Loucy (cell line): ENCODE measurements around the gene C2CD4D.

Experiments used
- H2AFZ ChIP-seq: fragments of 200-600 bp; sonication (generic); 2 replicates; pipeline ENCODE4 v1.6.0; 2016; ENCODE audit warnings: antibody characterized with exemption, mild to moderate bottlenecking, low read length, moderate library complexity
- H3F3A ChIP-seq: fragments of 200-600 bp; 2 replicates; pipeline ENCODE4 v1.6.0; 2016; ENCODE audit warnings: antibody characterized with exemption, low read depth, mild to moderate bottlenecking
- H3K27me3 ChIP-seq: fragments of 200-600 bp; sonication (generic); 2 replicates; pipeline ENCODE4 v1.6.1; 2014; ENCODE audit warnings: low read length, mild to moderate bottlenecking; ENCODE audit not compliant: insufficient read depth, poor library complexity, severe bottlenecking
- H3K36me3 ChIP-seq: fragments of 200-600 bp; sonication (generic); 2 replicates; pipeline ENCODE4 v1.6.1; 2016; ENCODE audit warnings: low read length; ENCODE audit not compliant: insufficient read depth
- H3K4me1 ChIP-seq: fragments of 200-600 bp; sonication (generic); 2 replicates; pipeline ENCODE4 v1.5.1; 2014; ENCODE audit warnings: low read length, mild to moderate bottlenecking; ENCODE audit not compliant: insufficient read depth, poor library complexity, severe bottlenecking
- H3K4me2 ChIP-seq: fragments of 200-600 bp; sonication (generic); 2 replicates; pipeline ENCODE4 v1.6.0; 2014; ENCODE audit warnings: antibody characterized with exemption, low read length, low read depth, mild to moderate bottlenecking; ENCODE audit not compliant: poor library complexity, severe bottlenecking
- H3K4me3 ChIP-seq: fragments of 200-600 bp; sonication (generic); 2 replicates; pipeline ENCODE4 v1.5.1; 2014; ENCODE audit warnings: low read length, mild to moderate bottlenecking, mixed read lengths; ENCODE audit not compliant: poor library complexity, severe bottlenecking
- H3K79me2 ChIP-seq: fragments of 200-600 bp; sonication (generic); 2 replicates; pipeline ENCODE4 v1.6.1; 2014; ENCODE audit warnings: low read length; ENCODE audit not compliant: insufficient read depth
- H3K9ac ChIP-seq: fragments of 200-600 bp; sonication (generic); 2 replicates; pipeline ENCODE4 v1.6.0; 2014; ENCODE audit warnings: mild to moderate bottlenecking, low read depth, low read length, moderate library complexity; ENCODE audit not compliant: poor library complexity, severe bottlenecking
- H3K9me2 ChIP-seq: fragments of 200-600 bp; sonication (generic); replicated peaks from 2 replicates; pipeline ENCODE4 v1.6.1; 2016; ENCODE audit warnings: low read depth, low read length, mixed read lengths
- H3K9me3 ChIP-seq: fragments of 200-600 bp; sonication (generic); 2 replicates; pipeline ENCODE4 v1.6.1; 2014; ENCODE audit warnings: mild to moderate bottlenecking, antibody characterized with exemption, low read length, low read depth; ENCODE audit not compliant: insufficient read depth
- H4K20me1 ChIP-seq: fragments of 200-600 bp; sonication (generic); 2 replicates; pipeline ENCODE4 v1.6.0; 2014; ENCODE audit warnings: antibody characterized with exemption, low read length, mild to moderate bottlenecking; ENCODE audit not compliant: insufficient read depth, poor library complexity, severe bottlenecking
- EZH2phosphoT487 ChIP-seq: fragments of 200-600 bp; IDR thresholded peaks from 2 replicates; pipeline ENCODE4 v1.6.1; 2018; ENCODE audit warnings: antibody characterized with exemption, mild to moderate bottlenecking, moderate library complexity, borderline replicate concordance
- TF ChIP-seq, protein P1 (sequence below): fragments of 200-600 bp; sonication (generic); conservative IDR thresholded peaks from 2 replicates; pipeline ENCODE4 v1.5.1; 2014; ENCODE audit warnings: mild to moderate bottlenecking, antibody characterized with exemption, low read length

C2CD4D gene

DNA sequence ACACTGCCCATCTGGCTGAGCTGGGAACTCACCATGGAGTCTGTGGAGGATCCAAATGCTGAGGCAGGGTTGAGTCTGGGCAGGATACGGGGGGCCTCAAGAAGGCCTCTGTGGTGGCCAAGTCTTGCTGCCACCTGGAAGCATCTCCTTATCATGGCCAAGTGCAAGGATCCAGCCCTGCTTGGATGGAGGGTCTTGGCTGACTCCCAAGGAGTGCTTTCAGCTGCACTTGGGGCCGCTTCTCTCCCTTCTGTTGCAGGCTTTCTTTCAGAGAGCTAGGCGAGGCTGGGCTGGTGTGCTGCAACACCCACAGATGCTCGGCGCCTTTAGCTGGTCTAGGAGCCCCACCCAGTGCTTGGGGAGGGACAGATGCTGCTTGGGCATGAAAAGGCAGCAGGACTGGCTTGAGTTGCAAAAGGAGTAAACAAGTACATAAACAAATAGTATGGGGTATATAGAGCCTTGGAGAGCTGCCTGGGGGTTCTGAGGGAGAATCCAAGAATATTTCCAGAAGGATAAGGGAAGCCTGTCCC is 13.9 kb upstream of the C2CD4D start, which contains the start of gene THEM5:
Gene THEM5 (minus strand): TSS at position 302 of the 533 bp plus-strand sequence. CDS start 147 bp downstream, at position 155.
- Histone ChIP-seq H3K27me3 (no peaks in the 10 kb centered on the region), H3K4me3 (no peak within 1 kb of the TSS), H3K9me2 (no peaks in the 10 kb centered on the region), H3K4me2 (no peak within 1 kb of the TSS), H3K9ac (no peak within 1 kb of the TSS), H4K20me1 (no peaks in the 10 kb centered on the region), H2AFZ (no peak within 1 kb of the TSS), H3K36me3 (no peaks in the 10 kb centered on the region), H3F3A (no peaks in the 10 kb centered on the region), H3K4me1 (no peaks in the 10 kb centered on the region), H3K9me3 (no peaks in the 10 kb centered on the region), H3K79me2 (no peaks in the 10 kb centered on the region)
- no peak for TF ChIP-seq EZH2phosphoT487
- TF ChIP-seq, protein P1, sequence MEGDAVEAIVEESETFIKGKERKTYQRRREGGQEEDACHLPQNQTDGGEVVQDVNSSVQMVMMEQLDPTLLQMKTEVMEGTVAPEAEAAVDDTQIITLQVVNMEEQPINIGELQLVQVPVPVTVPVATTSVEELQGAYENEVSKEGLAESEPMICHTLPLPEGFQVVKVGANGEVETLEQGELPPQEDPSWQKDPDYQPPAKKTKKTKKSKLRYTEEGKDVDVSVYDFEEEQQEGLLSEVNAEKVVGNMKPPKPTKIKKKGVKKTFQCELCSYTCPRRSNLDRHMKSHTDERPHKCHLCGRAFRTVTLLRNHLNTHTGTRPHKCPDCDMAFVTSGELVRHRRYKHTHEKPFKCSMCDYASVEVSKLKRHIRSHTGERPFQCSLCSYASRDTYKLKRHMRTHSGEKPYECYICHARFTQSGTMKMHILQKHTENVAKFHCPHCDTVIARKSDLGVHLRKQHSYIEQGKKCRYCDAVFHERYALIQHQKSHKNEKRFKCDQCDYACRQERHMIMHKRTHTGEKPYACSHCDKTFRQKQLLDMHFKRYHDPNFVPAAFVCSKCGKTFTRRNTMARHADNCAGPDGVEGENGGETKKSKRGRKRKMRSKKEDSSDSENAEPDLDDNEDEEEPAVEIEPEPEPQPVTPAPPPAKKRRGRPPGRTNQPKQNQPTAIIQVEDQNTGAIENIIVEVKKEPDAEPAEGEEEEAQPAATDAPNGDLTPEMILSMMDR: no peak

DNA sequence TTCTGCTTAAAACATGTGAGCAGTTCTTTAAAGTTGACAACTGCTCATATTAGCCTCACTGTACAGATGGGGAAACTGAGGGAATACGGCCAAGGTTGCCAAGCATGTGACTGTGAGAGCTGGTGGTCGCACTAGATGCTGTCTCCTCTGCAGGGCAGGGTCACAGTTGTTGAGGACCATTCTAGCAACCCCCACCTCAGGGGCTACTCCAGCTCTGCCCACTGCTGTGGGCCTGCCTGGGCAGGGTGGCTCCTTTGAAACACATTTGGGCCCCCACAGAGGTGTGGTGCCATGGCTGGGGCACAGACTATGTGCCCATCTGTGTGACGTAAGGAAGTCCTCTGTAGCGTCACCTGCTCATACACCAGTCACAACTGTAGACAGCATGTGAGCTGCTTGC is 13.1 kb upstream of the C2CD4D start:
- Histone ChIP-seq H3K9me2 (no peaks in the 10 kb centered on the region), H3F3A (no peaks in the 10 kb centered on the region), H3K36me3 (no peaks in the 10 kb centered on the region), H3K4me2 (no peak overlapping the region), H3K9ac (no peak overlapping the region), H4K20me1 (no peaks in the 10 kb centered on the region), H3K79me2 (no peaks in the 10 kb centered on the region), H3K9me3 (no peaks in the 10 kb centered on the region), H3K27me3 (no peaks in the 10 kb centered on the region), H2AFZ (no peak overlapping the region), H3K4me3 (no peak overlapping the region), H3K4me1 (no peaks in the 10 kb centered on the region)
- TF ChIP-seq, protein P1: no peak
- no peak for TF ChIP-seq EZH2phosphoT487

DNA sequence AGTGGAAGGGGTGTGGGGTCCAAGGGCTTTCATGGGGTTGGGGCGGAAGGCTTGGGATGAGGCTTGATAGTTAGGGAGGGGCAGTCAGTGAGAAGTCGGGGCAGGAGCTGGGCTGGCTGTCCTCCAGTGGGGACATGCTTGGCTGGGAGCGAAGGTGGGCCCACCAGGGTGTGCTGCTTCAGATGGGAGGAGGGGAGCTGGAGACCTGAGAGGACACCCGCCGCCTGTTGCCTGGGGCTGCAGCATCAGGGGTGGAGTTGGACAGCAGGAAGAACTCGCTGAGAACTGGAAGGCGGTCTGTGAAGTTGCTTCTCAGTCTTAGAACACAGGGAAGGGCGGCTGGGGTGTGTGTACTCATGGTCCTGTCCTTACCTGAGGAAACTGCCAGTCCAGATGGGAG is 12.3 kb upstream of the C2CD4D start:
- no peak for TF ChIP-seq EZH2phosphoT487
- TF ChIP-seq, protein P1: no peak
- H3K36me3 ChIP-seq: no peaks in the 10 kb centered on the region
- no peaks in the 10 kb centered on the region for H3K9me2 ChIP-seq
- H3K4me2 ChIP-seq: no peak overlapping the region
- H3F3A ChIP-seq: no peaks in the 10 kb centered on the region
- no peak overlapping the region for H3K4me3 ChIP-seq
- no peaks in the 10 kb centered on the region for H3K9me3 ChIP-seq
- H3K79me2 ChIP-seq: no peaks in the 10 kb centered on the region
- no peak overlapping the region for H2AFZ ChIP-seq
- no peaks in the 10 kb centered on the region for H3K4me1 ChIP-seq
- H4K20me1 ChIP-seq: no peaks in the 10 kb centered on the region
- no peaks in the 10 kb centered on the region for H3K27me3 ChIP-seq
- no peak overlapping the region for H3K9ac ChIP-seq
